Natural killer cell (primary cell): ENCODE results near the gene RASSF3. TPM values are rescaled to one million over a fixed set of nuclear protein-coding genes. Genes with fewer than 3 reads are reported as not detected.

Source experiments
- ATAC-seq, 3 donors: fragments of 150-1000 bp in 2 of 3; fragments of 200-7000 bp in 1 of 3; cut with Tn5 transposase; 1 replicate in 1 of 3; 2 replicates in 2 of 3; pipeline ENCODE4 v1.10.0; 2021; ENCODE audit warnings: mild to moderate bottlenecking in 2 of 3, moderate library complexity in 2 of 3
- DNase-seq, 2 donors: peaks; one replicate each; pipeline versions ENCODE4 v3.0.0 to v3.0.0-alpha.2; 2013 to 2021; ENCODE audit warnings: mixed read lengths in 1 of 2
- H3K27ac ChIP-seq: one replicate; pipeline ENCODE4 v1.5.1; 2013; ENCODE audit warnings: mild to moderate bottlenecking, low read length
- H3K27me3 ChIP-seq: one replicate; pipeline ENCODE4 v1.6.1; 2013; ENCODE audit warnings: low read length; ENCODE audit not compliant: control insufficient read depth, insufficient read depth
- H3K36me3 ChIP-seq: one replicate; pipeline ENCODE4 v1.6.1; 2013; ENCODE audit warnings: low read length; ENCODE audit not compliant: control insufficient read depth, insufficient read depth
- H3K4me1 ChIP-seq: one replicate; pipeline ENCODE4 v1.6.1; 2013; ENCODE audit warnings: low read length; ENCODE audit not compliant: control insufficient read depth, insufficient read depth
- H3K4me3 ChIP-seq: one replicate; pipeline ENCODE4 v1.5.1; 2013; ENCODE audit warnings: low read length
- H3K9me3 ChIP-seq: one replicate; pipeline ENCODE4 v1.6.1; 2013; ENCODE audit warnings: low read length; ENCODE audit not compliant: control insufficient read depth, insufficient read depth
- H3K27ac Mint-ChIP-seq, 2 donors: one replicate each; pipeline ENCODE4 v1.8.0; 2022; ENCODE audit warnings: mild to moderate bottlenecking in 2 of 2, mixed read lengths in 2 of 2, moderate library complexity in 1 of 2
- H3K27me3 Mint-ChIP-seq, 2 donors: one replicate each; pipeline ENCODE4 v1.8.0; 2022; ENCODE audit warnings: low read depth in 2 of 2, mixed read lengths in 2 of 2
- H3K36me3 Mint-ChIP-seq: one replicate; pipeline ENCODE4 v1.8.0; 2022; ENCODE audit warnings: mixed read lengths
- H3K4me1 Mint-ChIP-seq, 2 donors: one replicate each; pipeline ENCODE4 v1.8.0; 2022; ENCODE audit warnings: mixed read lengths in 2 of 2
- H3K4me3 Mint-ChIP-seq: one replicate; pipeline ENCODE4 v1.8.0; 2022; ENCODE audit warnings: mild to moderate bottlenecking, moderate library complexity, mixed read lengths
- H3K9me3 Mint-ChIP-seq, 2 donors: one replicate each; pipeline ENCODE4 v1.8.0; 2022; ENCODE audit warnings: mixed read lengths in 2 of 2
- CTCF ChIP-seq: fragments of 200-600 bp; IDR thresholded peaks from one replicate; pipeline ENCODE4 v1.8.0; 2022; ENCODE audit warnings: antibody characterized with exemption
- WGBS: methylation state at CpG from one replicate; pipeline ENCODE4 v1.1.7; 2013; ENCODE audit warnings: missing lambda C conversion rate; ENCODE audit not compliant: insufficient coverage; 5-methylcytosine and 5-hydroxymethylcytosine counted together
- intact Hi-C: fragments of 100-400 bp; cut with micrococcal nuclease; formaldehyde crosslinking; loops from one replicate; pipeline ENCODE4 v1.14.2; 2022
- total RNA-seq, 4 donors: library from RNA; stranded (reverse); fragments of 120-200 nt in 1 of 4; gene quantifications; one replicate each; pipeline versions ENCODE4 v1.2.3 to v1.2.4, GENCODE V29; 2013 to 2022

The RASSF3 gene
- total RNA-seq, 3 donors from 2014 or later (not counting 1 experiment from before 2014, with no cell fraction given) = 63.4 to 105 (median 80.5) TPM

- no peaks in the 10 kb centered on the region for H3K27me3 ChIP-seq
- Mint-ChIP-seq H3K27me3 (no peaks in the 10 kb centered on the region), H3K36me3 (no peaks in the 10 kb centered on the region), H3K9me3 (peaks cover 0 to 2% of the 10 kb centered on the region in 2 donors), H3K27ac (peak overlapping the region; percentile 91 to 93), H3K4me1 (peaks cover 85 to 88% of the 10 kb centered on the region in 2 donors), H3K4me3 (peak overlapping the region; percentile 84)
- peak in 1 of 2 donors; percentile 80 for DNase-seq
- ATAC-seq = no peak
- no peaks in the 10 kb centered on the region for H3K36me3 ChIP-seq
- intact Hi-C loops = loop anchor here (10.0 kb wide), 1 partner anchor 218 kb away; the partner anchor contains the start of gene TBK1
- 8% methylated on average over 6 of the region's 8 CpGs for WGBS
- peak overlapping the region; percentile 97 for H3K27ac ChIP-seq
- H3K4me3 ChIP-seq = no peak overlapping the region
- H3K4me1 ChIP-seq = peaks cover 90% of the 10 kb centered on the region
- no peaks in the 10 kb centered on the region for H3K9me3 ChIP-seq
- TF ChIP-seq CTCF = no peak
These were observed 62.7 kb downstream of the RASSF3 start for GRCh38 chr12:64672925-64673409.

GRCh38 chr12:64673490-64674169 is 63.3 kb downstream of the RASSF3 start:
- DNase-seq (peak in 1 of 2 donors; percentile 30), ATAC-seq (no peak)
- no peaks in the 10 kb centered on the region for H3K36me3 Mint-ChIP-seq
- H3K27me3 Mint-ChIP-seq = no peaks in the 10 kb centered on the region
- no peaks in the 10 kb centered on the region for H3K36me3 ChIP-seq
- intact Hi-C loops = loop anchor here (10.0 kb wide), 1 partner anchor 219 kb away; the partner anchor contains the start of gene TBK1
- no peaks in the 10 kb centered on the region for H3K27me3 ChIP-seq
- peak overlapping the region; percentile 84 for H3K4me3 Mint-ChIP-seq
- no peaks in the 10 kb centered on the region for H3K9me3 ChIP-seq
- H3K9me3 Mint-ChIP-seq = no peaks in the 10 kb centered on the region
- H3K4me1 ChIP-seq = peaks cover 90% of the 10 kb centered on the region
- H3K27ac Mint-ChIP-seq = peak overlapping the region; percentile 91 to 93
- H3K27ac ChIP-seq = peak overlapping the region; percentile 97
- no peak for TF ChIP-seq CTCF
- no peak overlapping the region for H3K4me3 ChIP-seq
- peaks cover 82 to 84% of the 10 kb centered on the region in 2 donors for H3K4me1 Mint-ChIP-seq
- WGBS = 89% methylated on average over 9 of the region's 9 CpGs

- H3K27me3 Mint-ChIP-seq = no peaks in the 10 kb centered on the region
- peak overlapping the region; percentile 97 for H3K27ac ChIP-seq
- no peaks in the 10 kb centered on the region for H3K27me3 ChIP-seq
- no peaks in the 10 kb centered on the region for H3K36me3 ChIP-seq
- no peak overlapping the region for H3K4me3 ChIP-seq
- no peaks in the 10 kb centered on the region for H3K9me3 Mint-ChIP-seq
- DNase-seq = peak in 1 of 2 donors; percentile 84
- H3K9me3 ChIP-seq = no peaks in the 10 kb centered on the region
- H3K4me1 ChIP-seq = peaks cover 94% of the 10 kb centered on the region
- peak overlapping the region; percentile 84 for H3K4me3 Mint-ChIP-seq
- ATAC-seq = peak in 2 of 3 donors; percentile 17 to 33
- H3K27ac Mint-ChIP-seq = peak overlapping the region; percentile 91 to 93
- intact Hi-C loops = loop anchor here (10.0 kb wide), 1 partner anchor 220 kb away; the partner anchor contains the start of gene TBK1
- no peaks in the 10 kb centered on the region for H3K36me3 Mint-ChIP-seq
- no peak for TF ChIP-seq CTCF
- WGBS = 49% methylated on average over 8 of the region's 10 CpGs
- H3K4me1 Mint-ChIP-seq = peaks cover 76 to 78% of the 10 kb centered on the region in 2 donors
These were observed 64.2 kb downstream of the RASSF3 start for GRCh38 chr12:64674367-64674922.
